HG02571 (cell line): ENCODE data around the gene CNOT1.

Experiments used
- ATAC-seq: cut with Tn5 transposase; IDR thresholded peaks from one replicate; pipeline ENCODE4 v1.9.1; 2021; ENCODE audit warnings: mild to moderate bottlenecking, moderate library complexity; ENCODE audit not compliant: unreplicated experiment

Gene CNOT1

GRCh38 chr16:58488531-58488930, 141.1 kb downstream of the CNOT1 start:
- ATAC-seq: no peak

- no peak for ATAC-seq
Observed at GRCh38 chr16:58487566-58488351, 141.9 kb downstream of the CNOT1 start.

GRCh38 chr16:58485184-58485887, 144.3 kb downstream of the CNOT1 start:
- ATAC-seq: no peak

GRCh38 chr16:58481931-58482330, 147.7 kb downstream of the CNOT1 start:
- no peak for ATAC-seq

DNA sequence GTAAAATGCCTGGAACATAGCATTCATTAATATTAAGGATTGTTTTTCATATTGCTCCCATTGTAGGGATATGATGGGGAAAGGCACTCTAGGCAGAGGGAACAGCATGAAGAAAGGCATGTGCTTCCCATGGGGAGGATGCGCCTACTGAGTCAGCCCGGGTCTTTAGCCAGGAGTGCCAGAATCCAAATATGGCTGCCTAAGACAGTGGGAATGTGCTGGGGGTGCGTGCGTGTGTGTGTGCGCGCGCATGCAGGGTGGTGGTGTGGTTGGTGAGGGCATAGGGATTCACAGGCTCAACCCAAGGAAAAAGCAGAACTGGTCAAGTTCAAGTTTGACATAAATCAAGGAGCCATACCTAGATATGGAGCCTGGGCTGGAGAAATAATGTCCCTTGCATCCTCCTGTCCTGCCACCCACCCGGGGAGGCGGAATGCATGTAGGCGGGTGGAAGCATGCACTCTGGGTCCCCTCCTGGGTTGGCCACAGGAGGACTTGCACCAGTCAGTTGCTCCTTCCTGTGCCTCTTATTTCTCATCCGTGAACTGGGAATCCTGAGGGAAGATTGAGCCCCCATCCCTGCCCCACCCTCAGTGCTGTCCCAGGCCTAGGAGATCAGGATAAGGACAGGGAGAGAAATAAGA, 148.3 kb downstream of the CNOT1 start:
- no peak for ATAC-seq

DNA sequence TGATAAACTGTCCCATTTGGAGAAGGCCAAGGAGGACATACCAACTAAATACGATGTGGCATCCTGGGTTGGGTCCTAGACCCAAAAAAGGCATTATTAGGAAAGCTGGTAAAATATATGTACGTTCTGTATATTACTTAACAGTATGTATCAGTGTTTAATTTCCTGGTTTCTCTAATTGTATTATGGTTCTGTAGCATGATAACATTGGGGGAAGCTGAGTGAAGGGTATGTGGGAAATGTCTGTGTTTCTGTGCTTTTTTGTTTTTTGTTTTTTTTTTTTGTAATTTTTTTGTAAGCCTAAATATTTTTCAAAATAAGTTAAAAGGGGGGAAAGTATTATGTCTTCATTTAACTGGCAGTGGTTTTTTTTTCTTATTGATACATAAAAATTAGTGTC, 151.2 kb downstream of the CNOT1 start:
- ATAC-seq: no peak

GRCh38 chr16:58476791-58477190, 152.8 kb downstream of the CNOT1 start:
- ATAC-seq: no peak

DNA sequence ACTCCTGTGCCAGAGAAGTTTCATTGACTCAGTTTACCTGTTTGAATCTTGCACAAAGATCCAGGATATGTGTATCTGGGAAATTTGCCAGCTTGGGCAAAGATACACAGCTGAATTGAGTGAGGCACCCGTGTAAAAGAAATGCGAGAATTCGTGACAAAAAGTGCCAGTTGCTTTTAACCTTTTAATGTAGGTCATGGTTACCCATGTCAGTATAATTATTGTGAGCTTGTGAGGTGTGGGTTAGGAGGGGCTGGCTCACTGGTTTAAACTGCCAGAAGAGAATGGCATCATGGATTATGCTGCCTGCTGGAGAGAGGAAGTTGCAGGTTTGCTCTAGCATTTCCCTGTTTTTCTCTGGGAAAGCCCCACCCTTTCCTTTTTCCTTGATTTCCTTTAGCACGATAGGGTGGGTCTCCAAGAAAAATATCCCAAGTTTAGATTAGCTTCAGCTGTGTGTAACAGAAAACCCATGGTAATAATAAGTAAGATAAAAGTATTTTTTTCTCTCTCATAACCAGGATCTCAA, 154.5 kb downstream of the CNOT1 start:
- ATAC-seq: no peak

DNA sequence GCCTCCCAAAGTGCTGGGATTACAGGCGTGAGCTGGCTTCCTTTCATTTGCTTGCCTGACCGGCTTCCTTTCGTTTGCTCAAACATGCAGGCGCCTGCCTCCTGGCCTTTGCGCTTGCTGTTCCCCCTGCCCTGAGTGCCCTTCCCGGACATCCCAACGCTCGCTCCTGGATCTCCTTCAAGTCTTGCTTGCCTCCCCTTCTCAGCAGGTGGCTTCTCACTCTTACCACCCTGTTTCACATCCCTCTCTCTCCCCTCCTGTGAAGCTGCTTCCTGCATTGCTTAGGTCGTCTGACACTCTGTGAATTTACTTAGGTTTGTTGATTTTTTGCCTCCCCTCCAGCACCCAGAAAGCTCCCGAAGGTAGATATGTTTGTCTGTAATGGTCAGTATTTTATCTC, 155.3 kb downstream of the CNOT1 start:
- ATAC-seq: no peak

DNA sequence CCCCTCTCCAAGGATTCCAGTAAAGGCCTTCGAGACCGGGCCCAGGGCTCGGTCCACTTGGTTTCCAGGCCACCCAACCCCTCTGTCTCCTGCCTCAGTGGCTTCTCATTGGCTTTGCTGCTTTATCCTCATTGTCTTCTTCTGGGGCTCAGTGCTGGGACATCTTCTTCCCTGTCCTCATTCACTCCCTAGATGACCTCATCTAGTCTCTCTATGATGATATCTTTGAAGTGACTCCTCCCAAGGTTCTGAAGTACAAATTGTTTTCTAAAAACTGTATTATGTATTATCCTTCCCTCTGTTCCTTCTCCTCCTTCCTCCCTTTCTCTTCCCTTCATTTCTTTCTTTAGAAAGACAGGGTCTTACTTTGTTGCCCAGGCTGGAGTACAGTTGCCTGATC, 156.8 kb downstream of the CNOT1 start:
- no peak for ATAC-seq

GRCh38 chr16:58472266-58472665, 157.4 kb downstream of the CNOT1 start:
- no peak for ATAC-seq

DNA sequence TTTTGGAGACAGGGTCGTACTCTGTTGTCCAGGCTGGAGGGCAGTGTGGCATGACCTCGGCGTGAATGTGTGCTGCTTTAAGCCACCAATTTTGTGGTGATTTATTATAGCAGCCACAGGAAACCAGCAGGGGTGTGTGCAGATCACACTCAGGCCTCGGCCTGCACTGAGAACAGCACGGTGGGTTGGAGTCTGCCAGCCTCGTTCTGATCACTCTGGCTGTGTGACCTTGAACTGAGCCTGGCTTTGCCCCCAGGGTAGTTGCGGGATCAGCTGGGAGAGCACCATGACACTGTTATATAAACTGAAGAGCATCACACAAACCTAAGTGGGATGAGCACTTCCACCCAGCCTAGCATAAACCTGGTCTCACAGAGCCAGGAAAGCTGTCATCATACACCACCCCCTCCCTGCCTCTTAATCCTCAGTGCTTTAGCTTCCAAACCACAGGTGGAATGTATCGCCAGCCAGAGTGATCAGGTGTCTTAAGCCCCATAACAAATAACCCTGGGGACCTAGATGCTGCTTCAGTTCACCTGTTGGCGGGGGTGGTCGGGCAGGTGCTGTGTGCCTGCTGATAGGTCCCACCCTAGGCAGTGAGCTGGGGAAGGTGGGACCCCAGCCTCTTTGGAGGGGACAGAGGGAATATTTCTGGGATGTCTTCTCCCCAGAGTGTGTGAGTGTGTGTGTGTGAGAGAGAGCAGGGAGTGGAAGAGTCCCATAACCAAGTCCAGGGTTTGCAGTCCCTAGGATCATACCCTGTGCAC, 158.2 kb downstream of the CNOT1 start:
- no peak for ATAC-seq
